ENCODE measurements around the gene NOS1. TPM values are rescaled to one million over a fixed set of nuclear protein-coding genes. Genes with fewer than 3 reads are reported as not detected.

NOS1 gene
- total and polyA plus RNA-seq, 2 of the 8 experiments (the other 6 are each of a cell fraction or from before 2014, with no cell fraction given): 1.5 to 2.0 TPM

DNA sequence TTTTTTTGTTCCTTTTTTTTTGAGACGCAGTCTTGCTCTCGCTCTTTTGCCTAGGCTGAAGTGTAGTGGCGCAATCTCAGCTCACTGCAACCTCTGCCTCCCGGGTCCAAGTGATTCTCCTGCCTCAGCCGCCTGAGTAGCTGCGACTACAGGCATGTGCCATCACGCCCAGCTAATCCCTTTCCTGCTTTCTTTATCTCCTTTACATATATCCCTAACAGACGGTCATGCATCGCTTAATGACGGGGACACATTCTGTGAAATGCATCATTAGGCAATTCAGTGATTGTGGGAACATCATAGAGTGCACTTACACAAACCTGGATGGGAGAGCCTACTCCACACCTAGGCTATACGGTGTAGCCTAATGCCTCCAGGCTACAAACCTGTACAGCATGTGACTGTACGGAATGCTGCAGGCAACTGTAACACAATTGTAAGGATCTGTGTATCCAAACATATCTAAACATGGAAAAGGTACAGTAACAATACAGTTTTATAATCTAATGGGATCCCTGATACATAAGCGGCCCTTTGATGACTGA is 32.8 kb downstream of the NOS1 start (continued):
- TF ChIP-seq, protein P1, sequence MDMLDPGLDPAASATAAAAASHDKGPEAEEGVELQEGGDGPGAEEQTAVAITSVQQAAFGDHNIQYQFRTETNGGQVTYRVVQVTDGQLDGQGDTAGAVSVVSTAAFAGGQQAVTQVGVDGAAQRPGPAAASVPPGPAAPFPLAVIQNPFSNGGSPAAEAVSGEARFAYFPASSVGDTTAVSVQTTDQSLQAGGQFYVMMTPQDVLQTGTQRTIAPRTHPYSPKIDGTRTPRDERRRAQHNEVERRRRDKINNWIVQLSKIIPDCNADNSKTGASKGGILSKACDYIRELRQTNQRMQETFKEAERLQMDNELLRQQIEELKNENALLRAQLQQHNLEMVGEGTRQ (IDR thresholded peaks at IDR 0.05; ENCODE audit: low read length): no peak
- no peak for TF ChIP-seq JUND (IDR thresholded peaks at IDR 0.05; ENCODE audit: low read length)
- TF ChIP-seq CREB1 (IDR thresholded peaks at IDR 0.05): no peak
- no peak for TF ChIP-seq NRF1 (IDR thresholded peaks at IDR 0.05; ENCODE audit: low read depth, low read length)
- TF ChIP-seq MAFK (IDR thresholded peaks at IDR 0.05; ENCODE audit: low read depth, low read length): no peak
- TF ChIP-seq, protein P2, sequence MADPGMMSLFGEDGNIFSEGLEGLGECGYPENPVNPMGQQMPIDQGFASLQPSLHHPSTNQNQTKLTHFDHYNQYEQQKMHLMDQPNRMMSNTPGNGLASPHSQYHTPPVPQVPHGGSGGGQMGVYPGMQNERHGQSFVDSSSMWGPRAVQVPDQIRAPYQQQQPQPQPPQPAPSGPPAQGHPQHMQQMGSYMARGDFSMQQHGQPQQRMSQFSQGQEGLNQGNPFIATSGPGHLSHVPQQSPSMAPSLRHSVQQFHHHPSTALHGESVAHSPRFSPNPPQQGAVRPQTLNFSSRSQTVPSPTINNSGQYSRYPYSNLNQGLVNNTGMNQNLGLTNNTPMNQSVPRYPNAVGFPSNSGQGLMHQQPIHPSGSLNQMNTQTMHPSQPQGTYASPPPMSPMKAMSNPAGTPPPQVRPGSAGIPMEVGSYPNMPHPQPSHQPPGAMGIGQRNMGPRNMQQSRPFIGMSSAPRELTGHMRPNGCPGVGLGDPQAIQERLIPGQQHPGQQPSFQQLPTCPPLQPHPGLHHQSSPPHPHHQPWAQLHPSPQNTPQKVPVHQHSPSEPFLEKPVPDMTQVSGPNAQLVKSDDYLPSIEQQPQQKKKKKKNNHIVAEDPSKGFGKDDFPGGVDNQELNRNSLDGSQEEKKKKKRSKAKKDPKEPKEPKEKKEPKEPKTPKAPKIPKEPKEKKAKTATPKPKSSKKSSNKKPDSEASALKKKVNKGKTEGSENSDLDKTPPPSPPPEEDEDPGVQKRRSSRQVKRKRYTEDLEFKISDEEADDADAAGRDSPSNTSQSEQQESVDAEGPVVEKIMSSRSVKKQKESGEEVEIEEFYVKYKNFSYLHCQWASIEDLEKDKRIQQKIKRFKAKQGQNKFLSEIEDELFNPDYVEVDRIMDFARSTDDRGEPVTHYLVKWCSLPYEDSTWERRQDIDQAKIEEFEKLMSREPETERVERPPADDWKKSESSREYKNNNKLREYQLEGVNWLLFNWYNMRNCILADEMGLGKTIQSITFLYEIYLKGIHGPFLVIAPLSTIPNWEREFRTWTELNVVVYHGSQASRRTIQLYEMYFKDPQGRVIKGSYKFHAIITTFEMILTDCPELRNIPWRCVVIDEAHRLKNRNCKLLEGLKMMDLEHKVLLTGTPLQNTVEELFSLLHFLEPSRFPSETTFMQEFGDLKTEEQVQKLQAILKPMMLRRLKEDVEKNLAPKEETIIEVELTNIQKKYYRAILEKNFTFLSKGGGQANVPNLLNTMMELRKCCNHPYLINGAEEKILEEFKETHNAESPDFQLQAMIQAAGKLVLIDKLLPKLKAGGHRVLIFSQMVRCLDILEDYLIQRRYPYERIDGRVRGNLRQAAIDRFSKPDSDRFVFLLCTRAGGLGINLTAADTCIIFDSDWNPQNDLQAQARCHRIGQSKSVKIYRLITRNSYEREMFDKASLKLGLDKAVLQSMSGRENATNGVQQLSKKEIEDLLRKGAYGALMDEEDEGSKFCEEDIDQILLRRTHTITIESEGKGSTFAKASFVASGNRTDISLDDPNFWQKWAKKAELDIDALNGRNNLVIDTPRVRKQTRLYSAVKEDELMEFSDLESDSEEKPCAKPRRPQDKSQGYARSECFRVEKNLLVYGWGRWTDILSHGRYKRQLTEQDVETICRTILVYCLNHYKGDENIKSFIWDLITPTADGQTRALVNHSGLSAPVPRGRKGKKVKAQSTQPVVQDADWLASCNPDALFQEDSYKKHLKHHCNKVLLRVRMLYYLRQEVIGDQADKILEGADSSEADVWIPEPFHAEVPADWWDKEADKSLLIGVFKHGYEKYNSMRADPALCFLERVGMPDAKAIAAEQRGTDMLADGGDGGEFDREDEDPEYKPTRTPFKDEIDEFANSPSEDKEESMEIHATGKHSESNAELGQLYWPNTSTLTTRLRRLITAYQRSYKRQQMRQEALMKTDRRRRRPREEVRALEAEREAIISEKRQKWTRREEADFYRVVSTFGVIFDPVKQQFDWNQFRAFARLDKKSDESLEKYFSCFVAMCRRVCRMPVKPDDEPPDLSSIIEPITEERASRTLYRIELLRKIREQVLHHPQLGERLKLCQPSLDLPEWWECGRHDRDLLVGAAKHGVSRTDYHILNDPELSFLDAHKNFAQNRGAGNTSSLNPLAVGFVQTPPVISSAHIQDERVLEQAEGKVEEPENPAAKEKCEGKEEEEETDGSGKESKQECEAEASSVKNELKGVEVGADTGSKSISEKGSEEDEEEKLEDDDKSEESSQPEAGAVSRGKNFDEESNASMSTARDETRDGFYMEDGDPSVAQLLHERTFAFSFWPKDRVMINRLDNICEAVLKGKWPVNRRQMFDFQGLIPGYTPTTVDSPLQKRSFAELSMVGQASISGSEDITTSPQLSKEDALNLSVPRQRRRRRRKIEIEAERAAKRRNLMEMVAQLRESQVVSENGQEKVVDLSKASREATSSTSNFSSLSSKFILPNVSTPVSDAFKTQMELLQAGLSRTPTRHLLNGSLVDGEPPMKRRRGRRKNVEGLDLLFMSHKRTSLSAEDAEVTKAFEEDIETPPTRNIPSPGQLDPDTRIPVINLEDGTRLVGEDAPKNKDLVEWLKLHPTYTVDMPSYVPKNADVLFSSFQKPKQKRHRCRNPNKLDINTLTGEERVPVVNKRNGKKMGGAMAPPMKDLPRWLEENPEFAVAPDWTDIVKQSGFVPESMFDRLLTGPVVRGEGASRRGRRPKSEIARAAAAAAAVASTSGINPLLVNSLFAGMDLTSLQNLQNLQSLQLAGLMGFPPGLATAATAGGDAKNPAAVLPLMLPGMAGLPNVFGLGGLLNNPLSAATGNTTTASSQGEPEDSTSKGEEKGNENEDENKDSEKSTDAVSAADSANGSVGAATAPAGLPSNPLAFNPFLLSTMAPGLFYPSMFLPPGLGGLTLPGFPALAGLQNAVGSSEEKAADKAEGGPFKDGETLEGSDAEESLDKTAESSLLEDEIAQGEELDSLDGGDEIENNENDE (IDR thresholded peaks at IDR 0.05; ENCODE audit: insufficient replicate concordance, low read length): no peak

Data from H1 (cell line).